Liver (tissue), 9 donors: Measurements from ENCODE around the gene PREX1. TPM values are rescaled to one million over a fixed set of nuclear protein-coding genes. Genes with fewer than 3 reads are reported as not detected.

ENCODE experiments used
- DNase-seq: peaks from one replicate; pipeline ENCODE4 v3.0.0-alpha.2; 2017; ENCODE audit warnings: low spot score
- H3K27ac ChIP-seq, 2 donors: one replicate each; pipeline ENCODE4 v1.7.0; 2013; ENCODE audit warnings: inconsistent platforms in 2 of 2, low read length in 2 of 2, control low read depth in 1 of 2, low read depth in 1 of 2, mild to moderate bottlenecking in 1 of 2
- H3K27me3 ChIP-seq, 4 donors: one replicate each; pipeline versions ENCODE4 v1.6.1 to v1.7.0; 2013; ENCODE audit warnings: low read length in 3 of 4, inconsistent platforms in 1 of 4, mild to moderate bottlenecking in 1 of 4, moderate library complexity in 1 of 4; ENCODE audit not compliant: control insufficient read depth in 4 of 4, insufficient read depth in 4 of 4
- H3K36me3 ChIP-seq, 4 donors: one replicate each; pipeline versions ENCODE4 v1.6.1 to v1.7.0; 2013; ENCODE audit warnings: low read length in 3 of 4, mild to moderate bottlenecking in 3 of 4, low read depth in 1 of 4, moderate library complexity in 1 of 4; ENCODE audit not compliant: control insufficient read depth in 4 of 4, insufficient read depth in 3 of 4
- H3K4me1 ChIP-seq, 4 donors: one replicate each; pipeline versions ENCODE4 v1.6.1 to v1.7.0; 2013; ENCODE audit warnings: low read length in 3 of 4, mild to moderate bottlenecking in 3 of 4, moderate library complexity in 1 of 4; ENCODE audit not compliant: control insufficient read depth in 4 of 4, insufficient read depth in 4 of 4
- H3K4me3 ChIP-seq, 3 donors: one replicate each; pipeline versions ENCODE4 v1.6.1 to v1.7.0; 2013; ENCODE audit warnings: low read length in 3 of 3, control low read depth in 1 of 3, low read depth in 1 of 3, mild to moderate bottlenecking in 1 of 3
- H3K9ac ChIP-seq, 2 donors: one replicate each; pipeline ENCODE4 v1.7.0; 2013; ENCODE audit warnings: low read length in 2 of 2, mild to moderate bottlenecking in 2 of 2, moderate library complexity in 2 of 2, control low read depth in 1 of 2, low read depth in 1 of 2
- H3K9me3 ChIP-seq, 4 donors: one replicate each; pipeline versions ENCODE4 v1.6.1 to v1.7.0; 2013; ENCODE audit warnings: low read length in 3 of 4; ENCODE audit not compliant: control insufficient read depth in 4 of 4
- ATF3 ChIP-seq: IDR thresholded peaks from 2 replicates; pipeline ENCODE4 v1.6.1; 2016; ENCODE audit warnings: antibody characterized with exemption
- EGR1 ChIP-seq, 2 donors: IDR thresholded peaks; 2 replicates each; pipeline ENCODE4 v1.6.1; 2016 to 2018; ENCODE audit warnings: antibody characterized with exemption in 2 of 2, low read depth in 2 of 2
- FOXA1 ChIP-seq: IDR thresholded peaks from 2 replicates; pipeline ENCODE4 v1.6.1; 2016; ENCODE audit warnings: antibody characterized with exemption
- FOXA2 ChIP-seq: IDR thresholded peaks from 2 replicates; pipeline ENCODE4 v1.6.1; 2016; ENCODE audit warnings: antibody characterized with exemption
- GABPA ChIP-seq, 2 donors: IDR thresholded peaks in 1 of 2; conservative IDR thresholded peaks in 1 of 2; 2 replicates each; pipeline ENCODE4 v1.6.1; 2016; ENCODE audit warnings: antibody characterized with exemption in 2 of 2, mild to moderate bottlenecking in 1 of 2, moderate library complexity in 1 of 2
- HNF4A ChIP-seq, 2 donors: conservative IDR thresholded peaks; 2 replicates each; pipeline ENCODE4 v1.6.1; 2016; ENCODE audit warnings: antibody characterized with exemption in 2 of 2, mild to moderate bottlenecking in 2 of 2
- HNF4G ChIP-seq: IDR thresholded peaks from 2 replicates; pipeline ENCODE4 v1.6.1; 2016; ENCODE audit warnings: antibody characterized with exemption
- JUND ChIP-seq, 2 donors: IDR thresholded peaks; 2 replicates each; pipeline ENCODE4 v1.6.1; 2016; ENCODE audit warnings: antibody characterized with exemption in 2 of 2
- NR2F2 ChIP-seq: IDR thresholded peaks from 2 replicates; pipeline ENCODE4 v1.6.1; 2016; ENCODE audit warnings: antibody characterized with exemption
- RAD21 ChIP-seq, 2 donors: IDR thresholded peaks; 2 replicates each; pipeline ENCODE4 v1.6.1; 2016; ENCODE audit warnings: antibody characterized with exemption in 2 of 2, mild to moderate bottlenecking in 2 of 2
- REST ChIP-seq: IDR thresholded peaks from 2 replicates; pipeline ENCODE4 v1.6.1; 2016; ENCODE audit warnings: antibody characterized with exemption, mild to moderate bottlenecking
- RXRA ChIP-seq, 2 donors: IDR thresholded peaks; 2 replicates each; pipeline ENCODE4 v1.6.1; 2017 to 2018; ENCODE audit warnings: antibody characterized with exemption in 2 of 2, mild to moderate bottlenecking in 1 of 2
- SP1 ChIP-seq: IDR thresholded peaks from 2 replicates; pipeline ENCODE4 v1.6.1; 2018; ENCODE audit warnings: antibody characterized with exemption, mild to moderate bottlenecking
- TAF1 ChIP-seq: conservative IDR thresholded peaks from 2 replicates; pipeline ENCODE4 v1.6.1; 2016; ENCODE audit warnings: antibody characterized with exemption, mild to moderate bottlenecking
- YY1 ChIP-seq: IDR thresholded peaks from 2 replicates; pipeline ENCODE4 v1.6.1; 2016; ENCODE audit warnings: antibody characterized with exemption, mild to moderate bottlenecking
- WGBS: extraction: QIAGEN DNeasy Blood & Tissue Kit; methylation state at CpG from one replicate; pipeline ENCODE4 v1.1.7; 2013; 5-methylcytosine and 5-hydroxymethylcytosine counted together
- polyA plus RNA-seq, 2 donors: library from polyadenylated mRNA; stranded (reverse) in 1 of 2; unstranded in 1 of 2; fragments of 200-250 nt in 1 of 2; fragments of >200 nt in 1 of 2; fragmentation: Nextera tagmentation in 1 of 2; extraction: Ambion mirVana in 1 of 2; gene quantifications; one replicate each; pipeline versions ENCODE4 v1.2.1 to v1.2.3, GENCODE V29; 2013 to 2015
- total RNA-seq, 2 donors: library from RNA; depleted of rRNA; stranded (reverse); fragments of >200 nt; gene quantifications; one replicate each; pipeline ENCODE4 v1.2.3, GENCODE V29; 2014
- TF ChIP-seq, protein P1 (sequence below): fragments of 150-350 bp; IDR thresholded peaks from 2 replicates; pipeline ENCODE4 v1.5.1; 2017; ENCODE audit warnings: improper control_type of control experiment, low read depth, low read length; ENCODE audit not compliant: missing input control
- TF ChIP-seq, protein P2 (sequence below): IDR thresholded peaks from 2 replicates; pipeline ENCODE4 v1.6.1; 2016; ENCODE audit warnings: antibody characterized with exemption
- TF ChIP-seq, protein P3 (sequence below): IDR thresholded peaks from 2 replicates; pipeline ENCODE4 v1.6.1; 2016; ENCODE audit warnings: antibody characterized with exemption
- donor health status: healthy.
- donor health status: healthy.
- donor health status: healthy.
- donor health status: healthy.
- donor health status: healthy.

Gene PREX1
- total and polyA plus RNA-seq, 4 donors, result 2.2 to 18.0 (median 10.8) TPM

GRCh38 chr20:48620154-48620506 lies 207.7 kb downstream of the PREX1 start (continued):
- TF ChIP-seq REST (no peak), RXRA (IDR thresholded peaks at IDR 0.05) (no peak), HNF4G (no peak), GABPA (IDR thresholded peaks at IDR 0.05 in 1 of 2, conservative IDR thresholded peaks at IDR 0.05 in 1 of 2) (no peak), YY1 (no peak), EGR1 (IDR thresholded peaks at IDR 0.05; ENCODE audit: low read depth in 2 of 2) (no peak)

DNA sequence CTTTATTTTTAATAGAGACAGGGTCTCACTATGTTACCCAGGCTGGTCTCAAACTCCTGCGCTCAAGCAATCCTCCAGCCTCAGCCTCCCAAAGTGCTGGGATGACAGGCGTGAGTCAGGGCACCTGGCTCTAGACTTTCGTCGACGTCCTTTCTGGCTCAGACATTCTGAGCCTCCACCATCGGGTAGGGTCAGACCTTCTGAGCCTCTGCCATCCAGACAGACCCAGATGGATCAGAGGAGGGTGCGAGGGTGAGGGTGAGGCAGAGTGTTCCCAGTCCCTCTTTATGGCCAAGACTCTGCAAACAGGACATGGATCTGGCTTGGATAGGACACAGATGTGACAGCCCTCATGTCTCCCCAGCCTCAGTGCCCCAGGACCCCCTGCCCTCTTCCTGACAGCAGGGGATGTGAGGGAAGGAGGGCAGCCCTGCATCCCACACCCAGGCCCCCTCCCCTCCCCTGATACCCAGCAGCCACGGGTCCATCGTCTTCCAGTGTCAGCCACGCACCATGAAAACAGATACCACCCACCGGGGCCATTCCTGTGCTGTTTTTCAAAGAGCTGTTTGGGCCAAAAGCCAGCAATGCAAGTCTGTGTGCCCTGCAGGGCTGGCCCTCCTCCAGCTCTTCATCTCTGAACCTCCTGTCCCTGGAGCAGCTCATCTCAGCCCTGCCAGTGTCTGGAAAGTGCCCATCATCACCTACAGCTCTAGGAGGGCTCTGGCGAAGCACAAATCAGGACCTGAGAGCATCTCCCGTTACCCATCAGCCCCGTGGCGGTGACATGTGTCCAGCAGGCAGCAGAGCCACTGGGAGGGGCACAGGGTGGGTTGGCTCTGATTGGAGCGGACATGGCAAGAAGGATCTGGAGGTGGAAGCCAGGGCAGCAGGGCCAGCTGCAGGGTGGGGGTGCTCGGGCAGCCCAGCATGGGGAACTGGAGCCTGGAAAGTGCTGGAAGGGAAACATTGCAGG lies 208.4 kb downstream of the PREX1 start:
- DNase-seq, result no peak
- Histone ChIP-seq H3K9ac (no peak overlapping the region), H3K27me3 (no peaks in the 10 kb centered on the region), H3K36me3 (no peaks in the 10 kb centered on the region), H3K4me1 (peaks cover 0 to 9% (median 3%) of the 10 kb centered on the region in 4 donors), H3K4me3 (no peak overlapping the region), H3K27ac (no peak overlapping the region), H3K9me3 (no peaks in the 10 kb centered on the region)
- 72% methylated on average over 17 of the region's 17 CpGs for WGBS
- no peak for TF ChIP-seq TAF1
- TF ChIP-seq, protein P1, sequence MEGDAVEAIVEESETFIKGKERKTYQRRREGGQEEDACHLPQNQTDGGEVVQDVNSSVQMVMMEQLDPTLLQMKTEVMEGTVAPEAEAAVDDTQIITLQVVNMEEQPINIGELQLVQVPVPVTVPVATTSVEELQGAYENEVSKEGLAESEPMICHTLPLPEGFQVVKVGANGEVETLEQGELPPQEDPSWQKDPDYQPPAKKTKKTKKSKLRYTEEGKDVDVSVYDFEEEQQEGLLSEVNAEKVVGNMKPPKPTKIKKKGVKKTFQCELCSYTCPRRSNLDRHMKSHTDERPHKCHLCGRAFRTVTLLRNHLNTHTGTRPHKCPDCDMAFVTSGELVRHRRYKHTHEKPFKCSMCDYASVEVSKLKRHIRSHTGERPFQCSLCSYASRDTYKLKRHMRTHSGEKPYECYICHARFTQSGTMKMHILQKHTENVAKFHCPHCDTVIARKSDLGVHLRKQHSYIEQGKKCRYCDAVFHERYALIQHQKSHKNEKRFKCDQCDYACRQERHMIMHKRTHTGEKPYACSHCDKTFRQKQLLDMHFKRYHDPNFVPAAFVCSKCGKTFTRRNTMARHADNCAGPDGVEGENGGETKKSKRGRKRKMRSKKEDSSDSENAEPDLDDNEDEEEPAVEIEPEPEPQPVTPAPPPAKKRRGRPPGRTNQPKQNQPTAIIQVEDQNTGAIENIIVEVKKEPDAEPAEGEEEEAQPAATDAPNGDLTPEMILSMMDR, result no peak
- TF ChIP-seq FOXA2, result no peak
- TF ChIP-seq, protein P2, sequence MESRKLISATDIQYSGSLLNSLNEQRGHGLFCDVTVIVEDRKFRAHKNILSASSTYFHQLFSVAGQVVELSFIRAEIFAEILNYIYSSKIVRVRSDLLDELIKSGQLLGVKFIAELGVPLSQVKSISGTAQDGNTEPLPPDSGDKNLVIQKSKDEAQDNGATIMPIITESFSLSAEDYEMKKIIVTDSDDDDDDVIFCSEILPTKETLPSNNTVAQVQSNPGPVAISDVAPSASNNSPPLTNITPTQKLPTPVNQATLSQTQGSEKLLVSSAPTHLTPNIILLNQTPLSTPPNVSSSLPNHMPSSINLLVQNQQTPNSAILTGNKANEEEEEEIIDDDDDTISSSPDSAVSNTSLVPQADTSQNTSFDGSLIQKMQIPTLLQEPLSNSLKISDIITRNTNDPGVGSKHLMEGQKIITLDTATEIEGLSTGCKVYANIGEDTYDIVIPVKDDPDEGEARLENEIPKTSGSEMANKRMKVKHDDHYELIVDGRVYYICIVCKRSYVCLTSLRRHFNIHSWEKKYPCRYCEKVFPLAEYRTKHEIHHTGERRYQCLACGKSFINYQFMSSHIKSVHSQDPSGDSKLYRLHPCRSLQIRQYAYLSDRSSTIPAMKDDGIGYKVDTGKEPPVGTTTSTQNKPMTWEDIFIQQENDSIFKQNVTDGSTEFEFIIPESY, result no peak
- no peak for TF ChIP-seq NR2F2
- no peak for TF ChIP-seq REST
- TF ChIP-seq, protein P3, sequence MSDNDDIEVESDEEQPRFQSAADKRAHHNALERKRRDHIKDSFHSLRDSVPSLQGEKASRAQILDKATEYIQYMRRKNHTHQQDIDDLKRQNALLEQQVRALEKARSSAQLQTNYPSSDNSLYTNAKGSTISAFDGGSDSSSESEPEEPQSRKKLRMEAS, result no peak
- no peak for TF ChIP-seq JUND (IDR thresholded peaks at IDR 0.05)
- no peak for TF ChIP-seq EGR1 (IDR thresholded peaks at IDR 0.05; ENCODE audit: low read depth in 2 of 2)
- no peak for TF ChIP-seq HNF4G
- TF ChIP-seq SP1, result no peak
- TF ChIP-seq ATF3, result no peak
- no peak for TF ChIP-seq FOXA1
- TF ChIP-seq GABPA (IDR thresholded peaks at IDR 0.05 in 1 of 2, conservative IDR thresholded peaks at IDR 0.05 in 1 of 2), result no peak
- no peak for TF ChIP-seq RAD21 (IDR thresholded peaks at IDR 0.05)
- TF ChIP-seq YY1, result no peak
- no peak for TF ChIP-seq HNF4A (conservative IDR thresholded peaks at IDR 0.05)
- no peak for TF ChIP-seq RXRA (IDR thresholded peaks at IDR 0.05)
